ENCODE results near the gene SPTY2D1.

SPTY2D1 gene

DNA sequence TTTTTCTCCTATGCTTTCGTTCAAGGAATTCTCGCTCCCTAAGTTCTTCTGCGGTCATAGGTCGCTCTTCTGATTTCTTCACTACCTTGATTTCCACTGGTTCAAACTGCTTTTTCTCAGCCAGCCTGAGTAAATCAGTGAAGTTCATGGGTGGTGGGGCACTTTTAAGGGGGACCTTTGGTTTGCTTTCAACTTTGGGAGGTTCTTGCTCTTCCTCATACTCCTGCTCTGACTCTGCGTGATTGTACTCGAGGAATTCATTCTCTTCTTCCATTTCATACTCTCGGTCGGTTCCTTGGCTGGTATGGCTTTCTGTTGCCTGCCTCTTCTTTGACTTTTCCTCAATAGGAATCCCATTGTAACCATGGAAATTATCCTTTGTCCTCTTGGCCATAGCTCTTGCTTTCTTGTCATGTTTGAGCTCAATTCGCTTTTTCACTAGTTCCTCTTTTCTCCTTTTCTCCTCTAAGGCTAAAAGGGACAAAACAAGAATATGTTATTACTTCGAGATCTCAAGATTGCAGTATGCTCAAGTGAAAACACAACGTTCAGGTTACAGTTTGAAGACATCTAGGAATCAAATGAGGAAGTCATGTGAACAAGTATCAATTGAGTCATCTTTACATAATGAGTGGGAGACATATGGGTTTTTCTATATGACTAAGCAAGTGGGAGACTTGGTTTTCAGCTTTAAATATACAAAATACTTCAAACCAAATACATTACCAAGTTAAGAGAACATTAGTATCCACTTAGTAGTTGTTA is 18.3 kb downstream of the SPTY2D1 start:
- no peaks in the 10 kb centered on the region for H3K4me1 ChIP-seq (ENCODE audit: insufficient read depth, insufficient read length)
- no peaks in the 10 kb centered on the region for H3K9me3 ChIP-seq (ENCODE audit: insufficient read depth, low read length)
- no peak for DNase-seq (ENCODE audit: low read depth, low spot score)
- no peak overlapping the region for H3K4me3 ChIP-seq (ENCODE audit: insufficient read length, low read depth)
- H3K27me3 ChIP-seq (ENCODE audit: insufficient read depth, insufficient read length) = no peaks in the 10 kb centered on the region
- peaks cover 44% of the 10 kb centered on the region for H3K36me3 ChIP-seq (ENCODE audit: insufficient read depth, insufficient read length, low read length)
- H3K9ac ChIP-seq (ENCODE audit: insufficient read length, low read depth) = no peak overlapping the region
- TF ChIP-seq YY1 (IDR thresholded peaks at IDR 0.05; ENCODE audit: insufficient read depth, insufficient read length) (no peak), ZNF274 (IDR thresholded peaks at IDR 0.05; ENCODE audit: low read depth, low read length) (no peak), SUZ12 (IDR thresholded peaks at IDR 0.05; ENCODE audit: extremely low read depth, insufficient read depth, insufficient read length) (no peak)

GRCh38 chr11:18614667-18615066 is 19.5 kb downstream of the SPTY2D1 start:
- no peaks in the 10 kb centered on the region for H3K27me3 ChIP-seq (ENCODE audit: insufficient read depth, insufficient read length)
- H3K4me1 ChIP-seq (ENCODE audit: insufficient read depth, insufficient read length) = no peaks in the 10 kb centered on the region
- no peaks in the 10 kb centered on the region for H3K9me3 ChIP-seq (ENCODE audit: insufficient read depth, low read length)
- DNase-seq (ENCODE audit: low read depth, low spot score) = no peak
- H3K4me3 ChIP-seq (ENCODE audit: insufficient read length, low read depth) = no peak overlapping the region
- H3K9ac ChIP-seq (ENCODE audit: insufficient read length, low read depth) = no peak overlapping the region
- H3K36me3 ChIP-seq (ENCODE audit: insufficient read depth, insufficient read length, low read length) = peaks cover 52% of the 10 kb centered on the region
- TF ChIP-seq SUZ12 (IDR thresholded peaks at IDR 0.05; ENCODE audit: extremely low read depth, insufficient read depth, insufficient read length) = no peak
- no peak for TF ChIP-seq YY1 (IDR thresholded peaks at IDR 0.05; ENCODE audit: insufficient read depth, insufficient read length)
- no peak for TF ChIP-seq ZNF274 (IDR thresholded peaks at IDR 0.05; ENCODE audit: low read depth, low read length)

DNA sequence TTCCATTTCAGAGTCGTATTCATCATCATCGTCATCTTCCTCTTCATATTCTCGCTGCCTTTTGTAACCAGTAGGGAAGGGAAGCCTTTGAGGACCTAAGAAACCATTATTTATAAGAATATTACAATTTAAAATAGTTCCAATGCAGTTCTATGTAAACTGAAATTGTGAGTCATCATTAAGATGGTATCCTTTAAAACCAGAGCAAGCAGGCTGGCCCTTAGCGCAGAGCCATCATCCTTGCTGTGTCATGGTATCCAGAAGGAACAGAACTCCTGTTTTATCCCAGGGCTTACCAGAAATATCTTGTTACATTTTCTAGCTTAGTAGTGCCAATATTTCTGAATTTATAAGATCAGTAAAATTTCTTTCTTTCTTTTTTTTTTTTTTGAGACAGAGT is 21.7 kb downstream of the SPTY2D1 start:
- TF ChIP-seq ZNF274 (IDR thresholded peaks at IDR 0.05; ENCODE audit: low read depth, low read length) = no peak
- TF ChIP-seq YY1 (IDR thresholded peaks at IDR 0.05; ENCODE audit: insufficient read depth, insufficient read length) = no peak
- TF ChIP-seq SUZ12 (IDR thresholded peaks at IDR 0.05; ENCODE audit: extremely low read depth, insufficient read depth, insufficient read length) = no peak
- no peaks in the 10 kb centered on the region for H3K9me3 ChIP-seq (ENCODE audit: insufficient read depth, low read length)
- no peaks in the 10 kb centered on the region for H3K27me3 ChIP-seq (ENCODE audit: insufficient read depth, insufficient read length)
- H3K36me3 ChIP-seq (ENCODE audit: insufficient read depth, insufficient read length, low read length) = peaks cover 66% of the 10 kb centered on the region
- no peaks in the 10 kb centered on the region for H3K4me1 ChIP-seq (ENCODE audit: insufficient read depth, insufficient read length)
- no peak for DNase-seq (ENCODE audit: low read depth, low spot score)
- no peak overlapping the region for H3K4me3 ChIP-seq (ENCODE audit: insufficient read length, low read depth)
- H3K9ac ChIP-seq (ENCODE audit: insufficient read length, low read depth) = no peak overlapping the region

- DNase-seq (ENCODE audit: low read depth, low spot score) = no peak
- Histone ChIP-seq H3K9ac (ENCODE audit: insufficient read length, low read depth) (no peak overlapping the region), H3K36me3 (ENCODE audit: insufficient read depth, insufficient read length, low read length) (peaks cover 71% of the 10 kb centered on the region), H3K27me3 (ENCODE audit: insufficient read depth, insufficient read length) (no peaks in the 10 kb centered on the region), H3K4me3 (ENCODE audit: insufficient read length, low read depth) (no peak overlapping the region), H3K9me3 (ENCODE audit: insufficient read depth, low read length) (no peaks in the 10 kb centered on the region), H3K4me1 (ENCODE audit: insufficient read depth, insufficient read length) (no peaks in the 10 kb centered on the region)
- TF ChIP-seq YY1 (IDR thresholded peaks at IDR 0.05; ENCODE audit: insufficient read depth, insufficient read length) (no peak), ZNF274 (IDR thresholded peaks at IDR 0.05; ENCODE audit: low read depth, low read length) (no peak), SUZ12 (IDR thresholded peaks at IDR 0.05; ENCODE audit: extremely low read depth, insufficient read depth, insufficient read length) (no peak)
Measured at GRCh38 chr11:18611196-18611595, 22.9 kb downstream of the SPTY2D1 start.

DNA sequence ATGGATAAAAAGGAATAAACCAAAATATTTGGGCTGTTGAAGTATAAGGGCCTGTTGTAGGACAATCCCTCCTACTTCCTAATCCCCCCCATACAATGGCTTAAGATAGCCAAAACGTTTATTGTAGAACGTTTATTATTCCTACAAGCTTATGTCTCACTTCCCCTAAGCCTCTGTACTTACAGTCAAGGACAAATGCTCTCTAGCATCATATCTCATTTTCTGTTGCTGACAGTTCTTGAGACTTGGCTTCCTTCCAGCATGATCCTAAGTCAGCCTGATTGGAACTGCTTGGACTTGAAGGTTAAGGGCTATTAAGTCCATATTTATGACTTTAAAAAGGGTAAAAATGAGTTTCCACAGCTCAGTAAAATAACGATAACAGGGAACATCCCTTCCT is 25.8 kb downstream of the SPTY2D1 start:
- Histone ChIP-seq H3K36me3 (ENCODE audit: insufficient read depth, insufficient read length, low read length) (peaks cover 55% of the 10 kb centered on the region), H3K27me3 (ENCODE audit: insufficient read depth, insufficient read length) (no peaks in the 10 kb centered on the region), H3K9me3 (ENCODE audit: insufficient read depth, low read length) (no peaks in the 10 kb centered on the region), H3K9ac (ENCODE audit: insufficient read length, low read depth) (no peak overlapping the region), H3K4me1 (ENCODE audit: insufficient read depth, insufficient read length) (no peaks in the 10 kb centered on the region), H3K4me3 (ENCODE audit: insufficient read length, low read depth) (no peak overlapping the region)
- DNase-seq (ENCODE audit: low read depth, low spot score) = no peak
- TF ChIP-seq SUZ12 (IDR thresholded peaks at IDR 0.05; ENCODE audit: extremely low read depth, insufficient read depth, insufficient read length) (no peak), ZNF274 (IDR thresholded peaks at IDR 0.05; ENCODE audit: low read depth, low read length) (no peak), YY1 (IDR thresholded peaks at IDR 0.05; ENCODE audit: insufficient read depth, insufficient read length) (no peak)

DNA sequence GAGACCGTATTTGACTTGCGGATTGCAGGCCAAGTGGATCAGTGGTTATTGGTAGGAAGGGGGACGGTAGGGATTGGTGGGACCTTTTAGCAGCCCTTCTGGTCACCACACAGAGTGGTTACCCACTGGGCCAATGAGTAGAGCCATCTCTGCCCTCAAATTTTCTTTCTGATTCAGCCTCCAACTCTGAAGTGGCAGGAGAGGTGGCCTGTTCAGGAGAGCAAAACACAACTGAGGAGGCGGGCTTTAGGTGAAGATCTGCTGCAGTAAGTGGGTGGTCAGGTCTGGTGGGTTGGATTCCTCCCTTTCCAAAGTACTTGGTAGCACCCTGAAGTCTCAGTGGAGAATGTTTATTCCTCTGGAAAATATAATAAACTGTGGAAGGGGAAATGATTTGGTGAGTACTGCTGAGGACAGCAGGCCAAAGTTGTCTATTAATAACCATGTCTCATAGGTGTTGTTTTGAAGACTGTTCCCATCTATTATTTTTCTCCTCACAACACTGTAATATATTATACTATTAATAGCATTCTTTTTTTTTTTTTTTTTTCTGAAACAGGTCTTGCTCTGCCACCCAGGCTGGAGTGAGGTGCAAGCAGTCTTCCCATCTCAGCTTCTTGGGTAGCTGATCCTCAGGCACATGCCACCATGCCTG is 33.1 kb downstream of the SPTY2D1 start:
- Histone ChIP-seq H3K4me3 (ENCODE audit: insufficient read length, low read depth) (no peak overlapping the region), H3K9me3 (ENCODE audit: insufficient read depth, low read length) (no peaks in the 10 kb centered on the region), H3K4me1 (ENCODE audit: insufficient read depth, insufficient read length) (no peaks in the 10 kb centered on the region), H3K9ac (ENCODE audit: insufficient read length, low read depth) (no peak overlapping the region), H3K27me3 (ENCODE audit: insufficient read depth, insufficient read length) (no peaks in the 10 kb centered on the region), H3K36me3 (ENCODE audit: insufficient read depth, insufficient read length, low read length) (peaks cover 16% of the 10 kb centered on the region)
- no peak for DNase-seq (ENCODE audit: low read depth, low spot score)
- TF ChIP-seq SUZ12 (IDR thresholded peaks at IDR 0.05; ENCODE audit: extremely low read depth, insufficient read depth, insufficient read length) (no peak), ZNF274 (IDR thresholded peaks at IDR 0.05; ENCODE audit: low read depth, low read length) (no peak), YY1 (IDR thresholded peaks at IDR 0.05; ENCODE audit: insufficient read depth, insufficient read length) (no peak)

DNA sequence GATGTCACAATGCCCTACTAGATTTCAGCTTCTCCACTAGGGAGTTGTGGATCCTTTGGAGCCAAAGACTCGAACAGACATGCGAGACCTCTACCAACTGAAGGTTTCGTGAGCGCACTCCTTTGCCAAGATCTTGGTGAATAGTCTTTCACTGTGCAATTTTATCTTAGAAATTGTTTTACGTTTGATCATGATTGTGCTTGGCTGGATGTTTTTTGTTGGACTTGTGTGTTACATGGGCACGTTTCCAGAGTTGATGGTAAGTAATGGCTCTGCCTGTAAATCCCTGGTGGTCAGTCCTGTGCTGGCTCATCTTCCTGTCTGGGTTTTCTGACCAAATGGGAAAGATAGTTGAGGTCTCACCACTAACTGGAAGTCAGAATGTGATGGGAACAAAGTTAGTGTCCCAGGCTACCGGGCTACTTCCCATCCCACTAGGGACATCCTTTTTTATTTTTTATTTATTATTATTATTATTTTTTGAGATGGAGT is 34.4 kb downstream of the SPTY2D1 start, which contains the start of gene MISFA:
Gene MISFA (plus strand): TSS at position 51 of the 492 bp plus-strand sequence. CDS start 140 bp downstream, at position 191.
- Histone ChIP-seq H3K27me3 (ENCODE audit: insufficient read depth, insufficient read length) (no peaks in the 10 kb centered on the region), H3K9me3 (ENCODE audit: insufficient read depth, low read length) (no peaks in the 10 kb centered on the region), H3K36me3 (ENCODE audit: insufficient read depth, insufficient read length, low read length) (peaks cover 20% of the 10 kb centered on the region), H3K4me3 (ENCODE audit: insufficient read length, low read depth) (no peak within 1 kb of the TSS), H3K9ac (ENCODE audit: insufficient read length, low read depth) (no peak within 1 kb of the TSS), H3K4me1 (ENCODE audit: insufficient read depth, insufficient read length) (no peaks in the 10 kb centered on the region)
- no peak for TF ChIP-seq ZNF274 (IDR thresholded peaks at IDR 0.05; ENCODE audit: low read depth, low read length)
- TF ChIP-seq SUZ12 (IDR thresholded peaks at IDR 0.05; ENCODE audit: extremely low read depth, insufficient read depth, insufficient read length) = no peak
- no peak for TF ChIP-seq YY1 (IDR thresholded peaks at IDR 0.05; ENCODE audit: insufficient read depth, insufficient read length)
- no peak for DNase-seq (ENCODE audit: low read depth, low spot score)

Measured in NT2/D1 (cell line).